HFF-Myc (cell line): ENCODE measurements around the gene HSPA4.

Experiments used
- DNase-seq: peaks from one replicate; pipeline ENCODE4 v3.0.0-alpha.2; 2011; ENCODE audit warnings: low read depth; ENCODE audit errors: extremely low read depth
- H3K4me3 ChIP-seq: replicated peaks from 2 replicates; pipeline ENCODE4 v1.5.1; 2011; ENCODE audit warnings: low read depth, mild to moderate bottlenecking, control low read depth, low read length
- CTCF ChIP-seq: IDR thresholded peaks from 2 replicates; pipeline ENCODE4 v1.5.1; 2012; ENCODE audit warnings: mild to moderate bottlenecking, low read depth, low read length, control low read depth; ENCODE audit errors: missing control alignments

Gene HSPA4

GRCh38 chr5:133116601-133117000 lies 64.8 kb downstream of the HSPA4 start:
- no peak for DNase-seq
- no peak for TF ChIP-seq CTCF
- no peak overlapping the region for H3K4me3 ChIP-seq

GRCh38 chr5:133117166-133117911 lies 65.5 kb downstream of the HSPA4 start:
- H3K4me3 ChIP-seq = no peak overlapping the region
- no peak for DNase-seq

GRCh38 chr5:133117912-133118445 lies 66.2 kb downstream of the HSPA4 start:
- TF ChIP-seq CTCF = no peak
- no peak overlapping the region for H3K4me3 ChIP-seq
- no peak for DNase-seq

More at GRCh38 chr5:133117166-133117911, 65.5 kb downstream of the HSPA4 start:
- no peak for TF ChIP-seq CTCF

GRCh38 chr5:133118741-133119140 lies 66.9 kb downstream of the HSPA4 start:
- no peak overlapping the region for H3K4me3 ChIP-seq
- DNase-seq = no peak
- TF ChIP-seq CTCF = no peak

GRCh38 chr5:133119233-133119711 lies 67.5 kb downstream of the HSPA4 start:
- no peak overlapping the region for H3K4me3 ChIP-seq
- DNase-seq = no peak
- no peak for TF ChIP-seq CTCF

- DNase-seq = no peak
- no peak overlapping the region for H3K4me3 ChIP-seq
- no peak for TF ChIP-seq CTCF
Observed at GRCh38 chr5:133120156-133120750, 68.4 kb downstream of the HSPA4 start.
